ENCODE measurements around the gene UVRAG.

The UVRAG gene

GRCh38 chr11:75779960-75780359, 35.0 kb upstream of the UVRAG start:
- Mint-ChIP-seq H3K27me3 (no peaks in the 10 kb centered on the region), H3K4me3 (no peak overlapping the region), H3K4me1 (ENCODE audit: low read depth) (peaks cover 15% of the 10 kb centered on the region), H3K36me3 (ENCODE audit: low read depth) (no peaks in the 10 kb centered on the region), H3K27ac (no peak overlapping the region), H3K9me3 (no peaks in the 10 kb centered on the region)

GRCh38 chr11:75780888-75781287, 34.1 kb upstream of the UVRAG start:
- no peaks in the 10 kb centered on the region for H3K27me3 Mint-ChIP-seq
- no peak overlapping the region for H3K27ac Mint-ChIP-seq
- no peaks in the 10 kb centered on the region for H3K9me3 Mint-ChIP-seq
- H3K4me3 Mint-ChIP-seq, result no peak overlapping the region
- H3K4me1 Mint-ChIP-seq (ENCODE audit: low read depth), result peaks cover 15% of the 10 kb centered on the region
- no peaks in the 10 kb centered on the region for H3K36me3 Mint-ChIP-seq (ENCODE audit: low read depth)

GRCh38 chr11:75781296-75781695, 33.7 kb upstream of the UVRAG start:
- H3K27ac Mint-ChIP-seq, result no peak overlapping the region
- H3K36me3 Mint-ChIP-seq (ENCODE audit: low read depth), result no peaks in the 10 kb centered on the region
- H3K27me3 Mint-ChIP-seq, result no peaks in the 10 kb centered on the region
- no peak overlapping the region for H3K4me3 Mint-ChIP-seq
- H3K9me3 Mint-ChIP-seq, result no peaks in the 10 kb centered on the region
- peaks cover 15% of the 10 kb centered on the region for H3K4me1 Mint-ChIP-seq (ENCODE audit: low read depth)

- Mint-ChIP-seq H3K27me3 (no peaks in the 10 kb centered on the region), H3K36me3 (ENCODE audit: low read depth) (no peaks in the 10 kb centered on the region), H3K9me3 (no peaks in the 10 kb centered on the region), H3K4me1 (ENCODE audit: low read depth) (peaks cover 15% of the 10 kb centered on the region), H3K4me3 (no peak overlapping the region), H3K27ac (no peak overlapping the region)
These were observed 33.2 kb upstream of the UVRAG start for GRCh38 chr11:75781831-75782230.

- no peak overlapping the region for H3K4me3 Mint-ChIP-seq
These were observed 32.3 kb upstream of the UVRAG start for GRCh38 chr11:75782540-75783263.

GRCh38 chr11:75783416-75784084, 31.5 kb upstream of the UVRAG start:
- Mint-ChIP-seq H3K36me3 (ENCODE audit: low read depth) (no peaks in the 10 kb centered on the region), H3K27me3 (no peaks in the 10 kb centered on the region), H3K4me1 (ENCODE audit: low read depth) (no peaks in the 10 kb centered on the region), H3K27ac (no peak overlapping the region), H3K9me3 (no peaks in the 10 kb centered on the region), H3K4me3 (no peak overlapping the region)

More at GRCh38 chr11:75782540-75783263, 32.3 kb upstream of the UVRAG start:
- Mint-ChIP-seq H3K9me3 (no peaks in the 10 kb centered on the region), H3K27me3 (no peaks in the 10 kb centered on the region), H3K4me1 (ENCODE audit: low read depth) (peaks cover 6% of the 10 kb centered on the region), H3K36me3 (ENCODE audit: low read depth) (no peaks in the 10 kb centered on the region), H3K27ac (no peak overlapping the region)

- H3K4me3 Mint-ChIP-seq, result no peak overlapping the region
- no peak overlapping the region for H3K27ac Mint-ChIP-seq
- no peaks in the 10 kb centered on the region for H3K9me3 Mint-ChIP-seq
- no peaks in the 10 kb centered on the region for H3K4me1 Mint-ChIP-seq (ENCODE audit: low read depth)
- no peaks in the 10 kb centered on the region for H3K36me3 Mint-ChIP-seq (ENCODE audit: low read depth)
- no peaks in the 10 kb centered on the region for H3K27me3 Mint-ChIP-seq
These were observed 30.9 kb upstream of the UVRAG start for GRCh38 chr11:75784085-75784478.

GRCh38 chr11:75784506-75784905, 30.5 kb upstream of the UVRAG start:
- no peaks in the 10 kb centered on the region for H3K9me3 Mint-ChIP-seq
- no peaks in the 10 kb centered on the region for H3K4me1 Mint-ChIP-seq (ENCODE audit: low read depth)
- no peak overlapping the region for H3K4me3 Mint-ChIP-seq
- H3K36me3 Mint-ChIP-seq (ENCODE audit: low read depth), result no peaks in the 10 kb centered on the region
- no peaks in the 10 kb centered on the region for H3K27me3 Mint-ChIP-seq
- no peak overlapping the region for H3K27ac Mint-ChIP-seq

- Mint-ChIP-seq H3K36me3 (ENCODE audit: low read depth) (no peaks in the 10 kb centered on the region), H3K4me3 (no peak overlapping the region), H3K4me1 (ENCODE audit: low read depth) (no peaks in the 10 kb centered on the region), H3K9me3 (no peaks in the 10 kb centered on the region), H3K27me3 (no peaks in the 10 kb centered on the region), H3K27ac (no peak overlapping the region)
These were observed 29.8 kb upstream of the UVRAG start for GRCh38 chr11:75785187-75785586.

GRCh38 chr11:75786101-75786736, 28.8 kb upstream of the UVRAG start:
- Mint-ChIP-seq H3K36me3 (ENCODE audit: low read depth) (no peaks in the 10 kb centered on the region), H3K27ac (no peak overlapping the region)

GRCh38 chr11:75789521-75789920, 25.5 kb upstream of the UVRAG start:
- Mint-ChIP-seq H3K9me3 (no peaks in the 10 kb centered on the region), H3K4me3 (no peak overlapping the region), H3K36me3 (ENCODE audit: low read depth) (no peaks in the 10 kb centered on the region), H3K4me1 (ENCODE audit: low read depth) (no peaks in the 10 kb centered on the region), H3K27ac (no peak overlapping the region), H3K27me3 (no peaks in the 10 kb centered on the region)

More at GRCh38 chr11:75786101-75786736, 28.8 kb upstream of the UVRAG start:
- no peaks in the 10 kb centered on the region for H3K9me3 Mint-ChIP-seq
- no peak overlapping the region for H3K4me3 Mint-ChIP-seq
- H3K4me1 Mint-ChIP-seq (ENCODE audit: low read depth), result no peaks in the 10 kb centered on the region
- no peaks in the 10 kb centered on the region for H3K27me3 Mint-ChIP-seq

GRCh38 chr11:75790986-75791385, 24.0 kb upstream of the UVRAG start:
- no peak overlapping the region for H3K4me3 Mint-ChIP-seq
- H3K27ac Mint-ChIP-seq, result no peak overlapping the region
- no peaks in the 10 kb centered on the region for H3K9me3 Mint-ChIP-seq
- H3K27me3 Mint-ChIP-seq, result no peaks in the 10 kb centered on the region
- H3K36me3 Mint-ChIP-seq (ENCODE audit: low read depth), result no peaks in the 10 kb centered on the region
- no peaks in the 10 kb centered on the region for H3K4me1 Mint-ChIP-seq (ENCODE audit: low read depth)

GRCh38 chr11:75792127-75792731, 22.8 kb upstream of the UVRAG start:
- H3K36me3 Mint-ChIP-seq (ENCODE audit: low read depth), result no peaks in the 10 kb centered on the region
- no peaks in the 10 kb centered on the region for H3K9me3 Mint-ChIP-seq
- H3K27me3 Mint-ChIP-seq, result no peaks in the 10 kb centered on the region
- H3K27ac Mint-ChIP-seq, result no peak overlapping the region
- H3K4me1 Mint-ChIP-seq (ENCODE audit: low read depth), result no peaks in the 10 kb centered on the region
- H3K4me3 Mint-ChIP-seq, result no peak overlapping the region

- no peaks in the 10 kb centered on the region for H3K4me1 Mint-ChIP-seq (ENCODE audit: low read depth)
- no peaks in the 10 kb centered on the region for H3K27me3 Mint-ChIP-seq
- no peaks in the 10 kb centered on the region for H3K9me3 Mint-ChIP-seq
- no peak overlapping the region for H3K4me3 Mint-ChIP-seq
- H3K27ac Mint-ChIP-seq, result no peak overlapping the region
- H3K36me3 Mint-ChIP-seq (ENCODE audit: low read depth), result no peaks in the 10 kb centered on the region
These were observed 21.8 kb upstream of the UVRAG start for GRCh38 chr11:75792997-75793800.
